H1 (cell line): ENCODE measurements around the gene BUB1B.

ENCODE experiments used
- BACH1 ChIP-seq: IDR thresholded peaks from 2 replicates; pipeline ENCODE4 v1.6.1; 2012; ENCODE audit warnings: low read length, improper control_type of control experiment
- CHD2 ChIP-seq: IDR thresholded peaks from 2 replicates; pipeline ENCODE4 v1.6.1; 2012; ENCODE audit warnings: low read length, improper control_type of control experiment
- CREB1 ChIP-seq: IDR thresholded peaks from 2 replicates; pipeline ENCODE4 v1.6.1; 2012; ENCODE audit warnings: inconsistent platforms
- CTCF ChIP-seq, 3 experiments: IDR thresholded peaks; 1 replicate in 2 of 3; 2 replicates in 1 of 3; pipeline versions ENCODE4 v1.5.1 to v1.6.1; 2011; ENCODE audit warnings: low read length in 3 of 3, mild to moderate bottlenecking in 3 of 3, inconsistent platforms in 2 of 3, low read depth in 1 of 3, moderate library complexity in 1 of 3; ENCODE audit not compliant: insufficient read depth in 1 of 3; ENCODE audit errors: control extremely low read depth in 1 of 3
- EP300 ChIP-seq, 2 experiments: IDR thresholded peaks; 1 replicate in 1 of 2; 2 replicates in 1 of 2; pipeline ENCODE4 v1.6.1; 2011 to 2012; ENCODE audit warnings: low read depth in 2 of 2, low read length in 2 of 2, mild to moderate bottlenecking in 2 of 2, borderline replicate concordance in 1 of 2, inconsistent platforms in 1 of 2, moderate library complexity in 1 of 2
- HDAC2 ChIP-seq, 2 experiments: fragments of 300-600 bp in 1 of 2; sonication (generic) in 1 of 2; IDR thresholded peaks; 2 replicates each; pipeline ENCODE4 v1.6.1; 2011 to 2012; ENCODE audit warnings: low read depth in 2 of 2, low read length in 2 of 2, mild to moderate bottlenecking in 2 of 2, moderate library complexity in 2 of 2, borderline replicate concordance in 1 of 2, inconsistent platforms in 1 of 2
- MAX ChIP-seq: IDR thresholded peaks from 2 replicates; pipeline ENCODE4 v1.6.1; 2012; ENCODE audit warnings: inconsistent platforms
- POLR2A ChIP-seq, 2 experiments: IDR thresholded peaks; 1 replicate in 1 of 2; 2 replicates in 1 of 2; pipeline ENCODE4 v1.6.1; 2011; ENCODE audit warnings: low read depth in 2 of 2, low read length in 2 of 2, mild to moderate bottlenecking in 2 of 2; ENCODE audit errors: control extremely low read depth in 1 of 2
- RNF2 ChIP-seq: fragments of 200-900, 300-1000 bp; sonication (generic); IDR thresholded peaks from 2 replicates; pipeline ENCODE4 v1.7.1; 2016; ENCODE audit warnings: borderline replicate concordance, low read depth, mild to moderate bottlenecking, antibody characterized with exemption, low read length; ENCODE audit not compliant: poor library complexity, severe bottlenecking; ENCODE audit errors: missing control alignments
- SP1 ChIP-seq: IDR thresholded peaks from 2 replicates; pipeline ENCODE4 v1.6.1; 2011; ENCODE audit warnings: low read depth, low read length
- SRF ChIP-seq: IDR thresholded peaks from 2 replicates; pipeline ENCODE4 v1.6.1; 2011; ENCODE audit warnings: mild to moderate bottlenecking, low read depth, low read length, moderate library complexity

GRCh38 chr15:40175160-40175559, 14.3 kb downstream of the BUB1B start:
- TF ChIP-seq MAX = no peak
- no peak for TF ChIP-seq CTCF (IDR thresholded peaks at IDR 0.05; ENCODE audit: control extremely low read depth in 1 of 3, insufficient read depth in 1 of 3, low read depth in 1 of 3, low read length in 3 of 3)
- TF ChIP-seq POLR2A (IDR thresholded peaks at IDR 0.05; ENCODE audit: control extremely low read depth in 1 of 2, low read depth in 2 of 2, low read length in 2 of 2) = no peak
- TF ChIP-seq HDAC2 (IDR thresholded peaks at IDR 0.05; ENCODE audit: borderline replicate concordance in 1 of 2, low read depth in 2 of 2, low read length in 2 of 2) = no peak
- no peak for TF ChIP-seq BACH1
- no peak for TF ChIP-seq SRF
- no peak for TF ChIP-seq CHD2
- TF ChIP-seq RNF2 = no peak
- no peak for TF ChIP-seq CREB1
- TF ChIP-seq EP300 (IDR thresholded peaks at IDR 0.05; ENCODE audit: borderline replicate concordance in 1 of 2, low read depth in 2 of 2, low read length in 2 of 2) = no peak
- no peak for TF ChIP-seq SP1
